SKM-1 treated with dmso at 0.1 percent for 144 hours (cell line): ENCODE measurements around the gene GPM6B.

Experiments used
- DNase-seq: peaks from one replicate; lab custom pipeline; 2025; ENCODE audit not compliant: unreplicated experiment; lab: John Stamatoyannopoulos, UW

The GPM6B gene

GRCh38 chrX:13816643-13817627 is at the start of gene GPM6B:
TSS of gene GPM6B (minus strand) at chrX:13817093. CDS start at chrX:13816904, 189 bp downstream.
- no peak for DNase-seq

GRCh38 chrX:13864264-13864663 is 47.4 kb upstream of the GPM6B start:
- no peak for DNase-seq

- DNase-seq = no peak
Observed at GRCh38 chrX:13863324-13863723, 46.4 kb upstream of the GPM6B start.

DNA sequence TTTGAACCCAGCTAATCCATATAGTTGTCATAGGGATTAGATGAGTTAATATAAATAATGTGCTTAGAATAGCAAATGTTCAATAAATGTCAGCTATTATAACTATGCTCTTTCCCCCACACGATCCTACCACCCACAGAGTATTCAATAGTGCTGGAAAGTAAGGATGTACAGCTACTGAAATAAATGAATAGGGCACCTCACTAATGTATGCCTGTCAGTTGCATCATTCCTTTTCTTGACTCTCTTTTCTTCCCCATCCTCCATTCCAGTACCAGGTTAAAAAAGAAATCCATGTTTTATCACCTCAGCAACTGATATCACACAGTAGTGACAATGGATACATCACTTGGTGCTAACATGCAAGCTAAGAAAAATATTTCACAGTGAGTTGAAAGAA is 42.8 kb upstream of the GPM6B start:
- no peak for DNase-seq

DNA sequence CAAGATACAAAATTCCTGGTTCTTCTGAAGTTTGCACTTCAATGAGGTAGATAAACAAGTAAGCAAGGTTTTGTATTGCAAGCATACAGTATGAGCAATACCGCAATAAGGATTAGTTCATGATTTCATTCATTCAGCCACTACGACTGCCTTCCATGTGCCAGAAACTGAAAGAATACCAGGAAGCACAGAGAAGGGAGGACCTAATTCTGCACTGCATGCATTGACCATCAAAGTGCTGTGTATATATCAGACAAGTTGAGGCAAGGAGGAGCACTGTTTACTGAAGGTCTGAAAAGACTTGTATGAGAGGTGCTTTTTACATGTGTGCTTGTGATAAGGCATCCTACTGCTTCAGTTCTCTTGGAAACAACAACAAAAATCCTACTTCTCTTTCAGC is 40.9 kb upstream of the GPM6B start:
- no peak for DNase-seq

DNA sequence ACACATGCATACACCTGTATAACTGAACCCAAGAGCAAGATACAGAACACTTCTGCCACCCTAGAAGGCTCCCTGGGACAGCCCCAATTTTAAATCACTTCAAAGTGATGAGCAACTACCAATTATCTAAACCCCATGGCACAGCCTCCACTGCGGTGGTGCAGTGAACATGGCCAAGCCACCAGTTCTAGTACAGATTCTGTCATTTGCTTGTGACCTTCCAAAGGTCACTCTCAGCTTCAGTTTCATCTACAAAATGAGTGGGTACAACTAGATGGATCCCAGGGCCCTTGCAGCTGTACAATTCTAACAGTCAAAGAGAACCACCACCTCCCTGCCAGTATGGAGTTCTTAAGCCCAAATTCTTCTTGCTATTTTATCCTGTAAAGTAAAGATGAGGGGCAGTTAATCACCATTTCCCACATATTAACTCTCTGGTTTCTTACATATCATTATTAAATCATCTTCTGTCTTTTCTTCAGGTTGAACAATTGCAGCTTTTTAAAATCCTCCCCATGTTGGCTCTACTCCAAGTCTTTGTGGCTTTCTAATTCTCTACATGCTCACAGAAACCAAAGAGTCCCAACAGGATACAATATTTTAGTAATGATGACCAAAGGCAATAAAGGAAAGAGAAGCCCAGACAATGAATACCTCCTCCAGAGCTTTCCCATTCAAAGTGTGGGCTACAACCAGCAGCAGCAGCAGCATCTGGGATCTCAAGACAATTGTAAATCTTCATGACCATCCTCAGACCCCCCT is 39.0 kb upstream of the GPM6B start:
- DNase-seq = no peak

DNA sequence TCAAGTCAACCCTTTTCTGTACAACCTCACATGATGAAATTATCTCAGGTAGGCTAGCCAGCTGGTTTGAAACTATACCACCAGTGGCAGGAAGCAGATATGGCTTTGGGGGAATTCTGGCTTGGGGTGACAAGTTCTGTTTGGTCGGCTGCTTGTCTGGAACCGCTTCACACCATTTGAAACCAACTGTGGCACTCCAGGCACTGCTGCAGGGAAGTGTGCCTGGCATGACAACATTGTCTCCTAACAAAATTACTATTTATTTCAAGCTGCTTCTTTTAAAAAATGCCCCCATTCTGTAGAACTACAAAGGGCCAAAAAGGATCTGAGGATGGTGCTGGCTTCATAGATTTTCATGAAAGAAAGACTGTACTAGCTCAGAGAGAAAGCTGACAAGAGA is 37.1 kb upstream of the GPM6B start:
- no peak for DNase-seq

GRCh38 chrX:13852001-13852695 is 35.3 kb upstream of the GPM6B start:
- DNase-seq = no peak

GRCh38 chrX:13845721-13846378 is 29.0 kb upstream of the GPM6B start:
- DNase-seq = no peak

DNA sequence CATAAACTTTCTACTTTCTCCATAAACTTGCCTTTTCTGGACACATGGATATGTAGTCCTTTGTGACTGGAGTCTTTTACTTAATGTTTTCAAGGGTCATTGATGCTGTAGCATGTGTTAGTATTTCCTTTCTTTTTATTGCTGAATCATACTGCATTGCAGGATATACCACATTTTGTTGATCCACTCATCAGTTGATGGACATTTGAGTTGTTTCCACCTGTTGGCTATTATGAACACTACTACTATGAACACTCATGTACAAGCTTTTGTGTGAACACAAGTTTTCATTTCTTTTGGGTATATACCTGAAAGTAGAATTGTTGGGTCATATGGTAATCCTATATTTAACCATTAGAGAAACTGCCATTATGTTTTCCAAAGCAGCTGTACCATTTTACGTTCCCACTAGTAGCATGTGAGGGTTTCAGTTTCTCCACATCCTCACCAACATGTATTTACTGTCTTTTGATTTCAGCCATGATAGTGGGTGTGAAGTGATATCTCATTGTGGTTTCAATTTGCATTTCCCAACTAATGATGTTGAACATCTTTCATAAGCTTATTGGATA is 26.3 kb upstream of the GPM6B start:
- no peak for DNase-seq

GRCh38 chrX:13840121-13840520 is 23.2 kb upstream of the GPM6B start:
- DNase-seq = no peak

DNA sequence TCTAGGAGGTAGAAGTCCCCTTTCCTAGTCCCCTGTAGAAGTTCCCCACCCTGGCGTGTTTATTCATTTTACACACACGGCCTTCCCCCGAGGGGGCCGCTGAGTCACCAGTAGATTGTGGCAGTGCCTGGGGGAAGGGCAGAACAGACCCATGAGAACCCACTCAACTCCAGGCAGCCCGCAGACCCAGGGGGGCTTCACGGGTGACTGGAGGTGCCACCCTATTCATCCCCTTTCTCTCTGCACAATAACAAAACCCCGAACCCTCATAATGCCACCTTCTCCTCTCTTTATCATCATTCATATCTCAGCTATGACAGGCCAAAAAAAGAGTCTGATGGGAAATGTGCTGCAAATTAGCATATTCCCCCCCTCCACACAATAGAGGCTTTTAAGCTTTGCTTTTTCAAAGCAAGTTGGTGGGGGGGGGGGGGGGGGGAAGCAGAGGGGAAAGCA is 20.4 kb upstream of the GPM6B start:
- no peak for DNase-seq

GRCh38 chrX:13836575-13836974 is 19.7 kb upstream of the GPM6B start:
- DNase-seq = no peak

DNA sequence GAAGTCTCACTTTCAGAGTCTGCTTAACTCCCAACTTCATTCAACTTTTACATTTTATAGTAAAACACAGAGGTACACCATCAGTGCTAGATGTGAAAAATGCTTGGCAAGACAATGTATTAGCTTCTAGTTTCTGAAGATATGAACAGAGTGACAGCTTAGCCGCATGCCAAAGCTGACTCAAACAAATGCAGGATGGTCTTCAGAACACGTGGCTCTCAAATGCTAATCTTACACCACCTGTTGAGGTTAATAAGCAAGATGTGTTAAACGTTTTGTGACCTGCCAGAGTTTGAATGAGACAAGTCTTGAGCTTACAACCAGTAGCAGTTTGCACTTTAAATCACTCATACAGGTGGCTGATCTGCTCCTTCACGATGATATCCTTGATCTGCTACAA is 18.9 kb upstream of the GPM6B start:
- no peak for DNase-seq

DNA sequence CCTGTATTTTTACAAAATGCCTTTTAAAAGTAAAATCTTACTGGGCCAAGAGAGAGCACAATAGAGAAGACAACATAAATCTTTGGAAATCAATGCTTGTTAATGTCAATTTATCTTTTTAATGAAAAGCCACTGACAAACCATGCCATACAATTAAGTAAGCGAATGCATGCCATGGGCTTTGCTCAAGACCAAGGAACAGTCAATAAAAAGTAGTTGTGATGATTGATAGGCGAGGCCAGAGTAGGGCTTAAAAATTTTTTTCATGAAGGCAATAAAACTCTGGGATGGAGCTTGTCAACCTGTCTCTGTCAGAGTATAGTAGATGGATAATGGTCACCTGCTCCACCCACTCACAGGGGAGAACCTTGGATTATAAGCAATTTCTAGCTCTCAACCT is 17.5 kb upstream of the GPM6B start:
- DNase-seq = no peak

DNA sequence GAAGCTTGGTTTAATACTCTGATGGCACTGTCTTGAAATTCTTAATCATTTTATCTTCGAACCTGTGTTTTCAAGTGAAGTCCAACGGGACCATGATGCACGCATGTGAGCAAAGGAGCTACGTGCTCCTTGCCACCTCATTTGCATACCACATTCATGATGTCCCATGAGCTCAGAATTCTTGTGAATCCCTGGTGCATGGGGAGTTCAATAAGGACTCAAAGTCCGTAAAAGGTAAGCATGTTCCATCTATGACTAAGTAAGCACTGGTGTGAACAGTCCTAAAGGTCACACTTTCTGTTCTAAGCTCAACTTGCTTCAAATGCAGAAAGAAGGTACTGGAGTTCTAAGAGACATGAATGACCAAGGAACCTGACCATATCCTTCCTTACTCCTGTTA is 13.1 kb upstream of the GPM6B start:
- no peak for DNase-seq

GRCh38 chrX:13828392-13828791 is 11.5 kb upstream of the GPM6B start:
- no peak for DNase-seq

GRCh38 chrX:13827298-13828090 is 10.6 kb upstream of the GPM6B start:
- DNase-seq = no peak

GRCh38 chrX:13826770-13827169 is 9.9 kb upstream of the GPM6B start:
- DNase-seq = no peak
